Stimulated activated CD4-positive, alpha-beta T cell treated with anti-CD3 and anti-CD28 coated beads, TNF-alpha, amount 100 ng/mL, for 24 hours (primary cell): Measurements from ENCODE around the gene PCDHB6.
"Not testable (repeated sequence)": the region's sequence is repeated elsewhere in the genome, so short reads cannot be mapped to it uniquely, and the experiment has no call there.

ENCODE experiments used
- DNase-seq, 3 experiments: peaks; one replicate each; pipeline ENCODE4 v3.0.0-alpha.2; 2020; ENCODE audit warnings: low read depth in 3 of 3

The PCDHB6 gene

GRCh38 chr5:141149812-141150211, at the start of gene PCDHB6:
TSS of gene PCDHB6 (plus strand) at chr5:141150057. CDS start at chr5:141150258, 201 bp downstream.
- no peak for DNase-seq

- peak in 1 of 3 experiments; percentile 27 for DNase-seq
Measured at GRCh38 chr5:141100243-141100805, 49.5 kb upstream of the PCDHB6 start, which contains the start of gene PCDHB3. TSS of gene PCDHB3 (plus strand) at chr5:141100473. CDS start at chr5:141100650, 177 bp downstream.

GRCh38 chr5:141101059-141101458, 48.8 kb upstream of the PCDHB6 start:
- DNase-seq = no peak

GRCh38 chr5:141102070-141102469, 47.8 kb upstream of the PCDHB6 start:
- not testable (repeated sequence) for DNase-seq

- not testable (repeated sequence) for DNase-seq
Measured at GRCh38 chr5:141102471-141102870, 47.4 kb upstream of the PCDHB6 start.

GRCh38 chr5:141105350-141105749, 44.5 kb upstream of the PCDHB6 start:
- no peak for DNase-seq

GRCh38 chr5:141119250-141119649, 30.6 kb upstream of the PCDHB6 start:
- DNase-seq = no peak

GRCh38 chr5:141121563-141121962, 28.3 kb upstream of the PCDHB6 start, which contains the start of gene PCDHB4:
TSS of gene PCDHB4 (plus strand) at chr5:141121818. CDS start at chr5:141121999, 181 bp downstream.
- DNase-seq = no peak

- no peak for DNase-seq
Measured at GRCh38 chr5:141121985-141122384, 27.9 kb upstream of the PCDHB6 start.

GRCh38 chr5:141123396-141124135, 26.3 kb upstream of the PCDHB6 start:
- DNase-seq = not testable (repeated sequence)

GRCh38 chr5:141127305-141127704, 22.6 kb upstream of the PCDHB6 start:
- DNase-seq = no peak

- no peak for DNase-seq
Measured at GRCh38 chr5:141135030-141135717, 14.7 kb upstream of the PCDHB6 start, which contains the start of gene PCDHB5. TSS of gene PCDHB5 (plus strand) at chr5:141135206. CDS start at chr5:141135435, 229 bp downstream.

GRCh38 chr5:141135718-141136266, 14.1 kb upstream of the PCDHB6 start:
- DNase-seq = no peak

GRCh38 chr5:141137346-141137745, 12.5 kb upstream of the PCDHB6 start:
- not testable (repeated sequence) for DNase-seq

- no peak for DNase-seq
Measured at GRCh38 chr5:141150224-141150992, 551 bp downstream of the PCDHB6 start.

- no peak for DNase-seq
Measured at GRCh38 chr5:141150993-141151325, 1.1 kb downstream of the PCDHB6 start.

GRCh38 chr5:141151632-141152031, 1.8 kb downstream of the PCDHB6 start:
- not testable (repeated sequence) for DNase-seq

GRCh38 chr5:141152096-141152495, 2.2 kb downstream of the PCDHB6 start:
- DNase-seq = not testable (repeated sequence)

GRCh38 chr5:141155540-141156374, 5.9 kb downstream of the PCDHB6 start:
- DNase-seq = no peak

GRCh38 chr5:141157356-141157755, 7.5 kb downstream of the PCDHB6 start:
- not testable (repeated sequence) for DNase-seq
